IMR-90 (cell line): ENCODE data around the gene PM20D1.

Experiments used
- BHLHE40 ChIP-seq: fragments of 150-350 bp; IDR thresholded peaks from 2 replicates; pipeline ENCODE4 v1.6.1; 2016; ENCODE audit warnings: mild to moderate bottlenecking, low read depth, low read length
- CEBPB ChIP-seq: IDR thresholded peaks from 2 replicates; pipeline ENCODE4 v1.6.1; 2012; ENCODE audit warnings: low read depth, low read length, improper control_type of control experiment
- CHD1 ChIP-seq: IDR thresholded peaks from 2 replicates; pipeline ENCODE4 v1.6.1; 2012; ENCODE audit warnings: low read depth, low read length, improper control_type of control experiment
- ELK1 ChIP-seq: fragments of 150-350 bp; IDR thresholded peaks from 2 replicates; pipeline ENCODE4 v1.6.1; 2016; ENCODE audit warnings: low read depth, mild to moderate bottlenecking, low read length, moderate library complexity, borderline replicate concordance
- FOS ChIP-seq: fragments of 150-350 bp; IDR thresholded peaks from 2 replicates; pipeline ENCODE4 v1.6.1; 2016; ENCODE audit warnings: low read depth, low read length
- MAFK ChIP-seq: IDR thresholded peaks from 2 replicates; pipeline ENCODE4 v1.6.1; 2012; ENCODE audit warnings: low read depth, low read length, improper control_type of control experiment
- MAZ ChIP-seq: IDR thresholded peaks from 2 replicates; pipeline ENCODE4 v1.6.1; 2012; ENCODE audit warnings: low read depth, mild to moderate bottlenecking, low read length, improper control_type of control experiment, moderate library complexity, borderline replicate concordance
- POLR2A ChIP-seq: IDR thresholded peaks from 2 replicates; pipeline ENCODE4 v1.6.1; 2012; ENCODE audit warnings: mild to moderate bottlenecking, low read depth, low read length
- RAD21 ChIP-seq: IDR thresholded peaks from 2 replicates; pipeline ENCODE4 v1.6.1; 2012; ENCODE audit warnings: low read length, improper control_type of control experiment
- RCOR1 ChIP-seq: IDR thresholded peaks from 2 replicates; pipeline ENCODE4 v1.6.1; 2012; ENCODE audit warnings: mild to moderate bottlenecking, low read length, improper control_type of control experiment; ENCODE audit not compliant: insufficient replicate concordance
- SMC3 ChIP-seq: fragments of 150-350 bp; IDR thresholded peaks from 2 replicates; pipeline ENCODE4 v1.6.1; 2016; ENCODE audit warnings: low read depth, mild to moderate bottlenecking, antibody characterized with exemption, low read length, moderate library complexity
- USF2 ChIP-seq: fragments of 150-350 bp; IDR thresholded peaks from 2 replicates; pipeline ENCODE4 v1.6.1; 2017; ENCODE audit warnings: mild to moderate bottlenecking, antibody characterized with exemption, low read length, low read depth
- TF ChIP-seq, protein P1 (sequence below): conservative IDR thresholded peaks from 2 replicates; pipeline ENCODE4 v1.5.1; 2012; ENCODE audit warnings: mild to moderate bottlenecking, low read depth, low read length, improper control_type of control experiment

- TF ChIP-seq, protein P1, sequence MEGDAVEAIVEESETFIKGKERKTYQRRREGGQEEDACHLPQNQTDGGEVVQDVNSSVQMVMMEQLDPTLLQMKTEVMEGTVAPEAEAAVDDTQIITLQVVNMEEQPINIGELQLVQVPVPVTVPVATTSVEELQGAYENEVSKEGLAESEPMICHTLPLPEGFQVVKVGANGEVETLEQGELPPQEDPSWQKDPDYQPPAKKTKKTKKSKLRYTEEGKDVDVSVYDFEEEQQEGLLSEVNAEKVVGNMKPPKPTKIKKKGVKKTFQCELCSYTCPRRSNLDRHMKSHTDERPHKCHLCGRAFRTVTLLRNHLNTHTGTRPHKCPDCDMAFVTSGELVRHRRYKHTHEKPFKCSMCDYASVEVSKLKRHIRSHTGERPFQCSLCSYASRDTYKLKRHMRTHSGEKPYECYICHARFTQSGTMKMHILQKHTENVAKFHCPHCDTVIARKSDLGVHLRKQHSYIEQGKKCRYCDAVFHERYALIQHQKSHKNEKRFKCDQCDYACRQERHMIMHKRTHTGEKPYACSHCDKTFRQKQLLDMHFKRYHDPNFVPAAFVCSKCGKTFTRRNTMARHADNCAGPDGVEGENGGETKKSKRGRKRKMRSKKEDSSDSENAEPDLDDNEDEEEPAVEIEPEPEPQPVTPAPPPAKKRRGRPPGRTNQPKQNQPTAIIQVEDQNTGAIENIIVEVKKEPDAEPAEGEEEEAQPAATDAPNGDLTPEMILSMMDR: no peak
- TF ChIP-seq MAZ (no peak), POLR2A (no peak), RAD21 (no peak), USF2 (no peak), BHLHE40 (no peak), CEBPB (no peak), SMC3 (no peak), MAFK (no peak), CHD1 (no peak), RCOR1 (no peak), FOS (no peak), ELK1 (no peak)
Observed at GRCh38 chr1:205856433-205856832, 6.5 kb upstream of the PM20D1 start.
